Activated B cell treated with CpG ODN at 0.5 μM for 24 hours (primary cell): ENCODE measurements around the gene MAD1L1. TPM values are rescaled to one million over a fixed set of nuclear protein-coding genes. Genes with fewer than 3 reads are reported as not detected.

ENCODE experiments used
- ATAC-seq: fragments of 200-7000 bp; cut with Tn5 transposase; one replicate; pipeline ENCODE4 v1.10.0; 2021; ENCODE audit warnings: low read depth, mild to moderate bottlenecking, moderate library complexity
- CTCF ChIA-PET: fragments of 350-600 bp; sonication (Branson Sonifier 250); formaldehyde crosslinking; loops from one replicate; lab custom pipeline; 2021; ENCODE audit warnings: antibody characterized with exemption; lab: Charles Lee
- POLR2A ChIA-PET: fragments of 350-600 bp; sonication (Branson Sonifier 250); formaldehyde crosslinking; loops from one replicate; lab custom pipeline; 2021; ENCODE audit warnings: antibody characterized with exemption; lab: Charles Lee
- DNase-seq: peaks from one replicate; pipeline ENCODE4 v3.0.0; 2022
- H3K27ac Mint-ChIP-seq: one replicate; pipeline ENCODE4 v1.8.0; 2020; ENCODE audit warnings: mixed read lengths
- H3K27me3 Mint-ChIP-seq: one replicate; pipeline ENCODE4 v1.8.0; 2021; ENCODE audit warnings: mixed read lengths
- H3K36me3 Mint-ChIP-seq: one replicate; pipeline ENCODE4 v1.8.0; 2021; ENCODE audit warnings: low read depth, mixed read lengths
- H3K4me1 Mint-ChIP-seq: one replicate; pipeline ENCODE4 v1.8.0; 2021; ENCODE audit warnings: mixed read lengths
- H3K4me3 Mint-ChIP-seq: one replicate; pipeline ENCODE4 v1.8.0; 2020; ENCODE audit warnings: mild to moderate bottlenecking, mixed read lengths
- H3K9me3 Mint-ChIP-seq: one replicate; pipeline ENCODE4 v1.8.0; 2020; ENCODE audit warnings: mixed read lengths
- CTCF ChIP-seq: fragments of 200-600 bp; IDR thresholded peaks from one replicate; pipeline ENCODE4 v1.8.0; 2022; ENCODE audit warnings: antibody characterized with exemption, mild to moderate bottlenecking
- intact Hi-C: fragments of 100-400 bp; cut with micrococcal nuclease; formaldehyde crosslinking; loops from one replicate; pipeline ENCODE4 v1.15.1; 2024
- total RNA-seq: library from RNA; stranded (reverse); gene quantifications from 2 replicates; pipeline ENCODE4 v1.2.3, GENCODE V29; 2022

The MAD1L1 gene
- total RNA-seq, 1 donor from 2014 or later, result 54.6 TPM

GRCh38 chr7:1856161-1856887 lies 376.4 kb downstream of the MAD1L1 start:
- CTCF ChIA-PET, result no interaction called here

GRCh38 chr7:1855725-1856160 lies 377.0 kb downstream of the MAD1L1 start:
- ATAC-seq (no peak), DNase-seq (no peak)
- H3K36me3 Mint-ChIP-seq, result peaks cover 11% of the 10 kb centered on the region
- CTCF ChIA-PET, result no interaction called here
- H3K4me1 Mint-ChIP-seq, result no peaks in the 10 kb centered on the region
- H3K4me3 Mint-ChIP-seq, result no peak overlapping the region
- no peak overlapping the region for H3K27ac Mint-ChIP-seq
- no peak for TF ChIP-seq CTCF
- H3K27me3 Mint-ChIP-seq, result no peaks in the 10 kb centered on the region
- intact Hi-C loops, result no loop called here
- POLR2A ChIA-PET, result no interaction called here
- no peaks in the 10 kb centered on the region for H3K9me3 Mint-ChIP-seq

More at GRCh38 chr7:1856161-1856887, 376.4 kb downstream of the MAD1L1 start:
- no peak overlapping the region for H3K4me3 Mint-ChIP-seq
- H3K27ac Mint-ChIP-seq, result no peak overlapping the region
- DNase-seq, result no peak
- H3K36me3 Mint-ChIP-seq, result peaks cover 11% of the 10 kb centered on the region
- ATAC-seq, result no peak
- TF ChIP-seq CTCF, result no peak
- intact Hi-C loops, result no loop called here
- POLR2A ChIA-PET, result no interaction called here
- no peaks in the 10 kb centered on the region for H3K9me3 Mint-ChIP-seq
- no peaks in the 10 kb centered on the region for H3K27me3 Mint-ChIP-seq
- H3K4me1 Mint-ChIP-seq, result no peaks in the 10 kb centered on the region

GRCh38 chr7:1854866-1855724 lies 377.6 kb downstream of the MAD1L1 start:
- Mint-ChIP-seq H3K4me1 (no peaks in the 10 kb centered on the region), H3K27me3 (no peaks in the 10 kb centered on the region), H3K36me3 (peaks cover 11% of the 10 kb centered on the region), H3K4me3 (no peak overlapping the region), H3K27ac (no peak overlapping the region), H3K9me3 (no peaks in the 10 kb centered on the region)
- intact Hi-C loops, result no loop called here
- DNase-seq (no peak), ATAC-seq (no peak)
- ChIA-PET CTCF (no interaction called here), POLR2A (no interaction called here)
- TF ChIP-seq CTCF, result no peak

GRCh38 chr7:1853986-1854865 lies 378.5 kb downstream of the MAD1L1 start:
- DNase-seq (no peak), ATAC-seq (no peak)
- intact Hi-C loops, result no loop called here
- no peaks in the 10 kb centered on the region for H3K4me1 Mint-ChIP-seq
- H3K4me3 Mint-ChIP-seq, result no peak overlapping the region
- ChIA-PET POLR2A (no interaction called here), CTCF (no interaction called here)
- H3K27me3 Mint-ChIP-seq, result no peaks in the 10 kb centered on the region
- no peaks in the 10 kb centered on the region for H3K9me3 Mint-ChIP-seq
- H3K36me3 Mint-ChIP-seq, result peaks cover 11% of the 10 kb centered on the region
- TF ChIP-seq CTCF, result no peak
- H3K27ac Mint-ChIP-seq, result no peak overlapping the region
